DMS53 treated with DMSO at 0.1 percent for 48 hours (cell line): ENCODE data around the gene CD53.
"Not testable (repeated sequence)": the region's sequence is repeated elsewhere in the genome, so short reads cannot be mapped to it uniquely, and the experiment has no call there.

Source experiments
- DNase-seq: peaks from one replicate; lab custom pipeline; 2025; ENCODE audit not compliant: unreplicated experiment; lab: John Stamatoyannopoulos, UW

CD53 gene

DNA sequence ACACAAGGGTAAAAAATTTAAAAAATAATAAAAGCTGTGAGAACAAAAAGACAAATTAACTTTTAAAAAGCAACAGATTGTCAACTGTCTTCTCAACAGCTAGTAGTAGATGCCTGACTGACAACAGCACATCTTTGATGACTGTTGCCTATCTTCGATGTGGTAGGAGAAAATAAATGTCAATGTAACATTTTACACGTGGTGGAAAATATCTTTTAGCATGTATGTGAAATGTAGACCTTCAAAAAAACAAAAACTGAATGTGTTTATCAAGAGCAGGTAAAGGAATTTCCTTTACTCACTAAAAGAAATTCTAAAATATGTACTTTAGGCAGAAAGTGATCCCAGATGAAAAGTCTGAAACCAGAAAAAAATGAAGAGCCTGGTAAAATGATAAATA lies 42.9 kb downstream of the CD53 start:
- no peak for DNase-seq

DNA sequence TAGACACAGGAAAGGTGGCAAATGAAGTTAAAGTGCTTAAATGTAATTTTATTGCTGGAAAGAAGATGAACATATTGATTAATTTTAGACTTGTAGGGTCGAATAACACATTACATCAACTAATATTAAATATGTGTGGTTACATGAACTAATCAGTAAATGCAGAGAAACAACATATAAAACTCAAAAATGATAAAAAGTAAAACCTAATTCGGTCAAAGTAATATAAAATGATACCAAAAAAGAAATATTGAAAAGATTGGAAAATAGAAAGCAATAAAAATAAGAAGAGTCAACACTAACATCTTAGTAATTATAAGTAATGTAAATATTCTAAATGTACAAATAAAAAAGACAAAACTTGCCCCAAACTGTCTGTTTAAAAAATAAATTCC lies 43.3 kb downstream of the CD53 start:
- no peak for DNase-seq

- DNase-seq, result peak; percentile 30
These were observed 43.8 kb downstream of the CD53 start for GRCh38 chr1:110916669-110917306.

GRCh38 chr1:110918016-110918415 lies 45.1 kb downstream of the CD53 start:
- no peak for DNase-seq

DNA sequence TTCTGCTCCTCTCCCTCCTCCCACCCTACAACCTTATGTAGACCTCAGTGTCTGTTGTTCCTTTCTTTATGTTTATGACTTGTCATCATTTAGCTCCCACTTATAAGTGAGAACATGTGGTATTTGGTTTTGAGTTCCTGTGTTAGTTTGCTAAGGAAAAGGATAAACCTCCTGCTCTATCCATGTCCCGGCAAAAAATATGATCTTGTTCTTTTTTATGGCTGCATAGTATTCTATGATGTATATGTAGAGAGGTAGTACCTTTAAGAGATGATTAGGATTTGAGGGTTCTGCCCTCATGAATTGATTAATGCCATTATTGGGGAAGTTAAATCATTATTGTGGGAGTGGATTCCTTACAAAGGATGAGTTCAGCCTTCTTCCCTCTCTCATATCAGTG lies 49.0 kb downstream of the CD53 start:
- DNase-seq, result no peak

DNA sequence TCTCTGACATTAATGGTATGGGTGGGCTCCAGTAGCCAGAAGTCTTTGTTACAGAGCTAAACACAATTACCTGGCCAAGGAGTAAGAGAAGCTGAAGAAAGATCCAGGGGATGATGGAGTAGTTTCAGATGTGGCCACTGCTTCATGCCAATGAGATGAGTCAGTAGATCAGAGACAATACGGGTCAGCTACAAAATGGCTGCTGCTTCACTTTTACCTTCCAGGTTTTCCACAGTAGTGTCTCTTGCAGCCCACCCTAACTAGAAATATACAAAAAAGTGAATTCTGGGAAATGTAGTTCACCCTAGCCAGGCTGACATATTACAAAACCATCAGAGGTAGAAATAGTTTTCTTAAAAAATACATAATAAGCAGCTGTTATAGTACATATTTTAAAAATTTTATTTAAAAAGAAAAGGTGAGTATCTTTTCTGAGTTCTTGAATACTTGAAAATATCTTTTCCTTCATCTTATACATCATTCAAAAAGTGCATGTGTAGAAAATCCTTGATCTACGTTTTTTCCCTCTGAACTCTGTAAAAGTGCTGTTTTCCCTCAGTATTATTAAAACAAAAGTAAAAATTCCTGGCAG lies 54.6 kb downstream of the CD53 start:
- no peak for DNase-seq

DNA sequence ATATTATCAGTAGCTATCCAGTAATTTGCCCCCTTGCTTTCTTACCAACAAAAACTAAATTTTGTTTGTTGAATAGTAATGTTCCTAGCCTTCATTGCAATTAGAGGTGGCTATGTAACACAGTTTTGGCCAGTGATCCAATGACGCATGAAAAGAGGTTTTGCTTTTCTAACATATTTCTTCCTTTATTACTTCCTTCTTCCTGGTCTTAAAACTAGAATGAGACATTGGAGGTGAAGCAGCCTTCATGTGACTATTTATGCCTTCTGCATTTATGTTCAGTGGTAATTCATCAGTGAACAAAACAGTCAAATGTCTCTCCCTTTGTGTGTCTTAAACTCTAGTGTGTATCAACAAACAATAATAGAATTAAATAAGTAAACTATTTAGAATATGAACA lies 55.2 kb downstream of the CD53 start:
- no peak for DNase-seq

DNA sequence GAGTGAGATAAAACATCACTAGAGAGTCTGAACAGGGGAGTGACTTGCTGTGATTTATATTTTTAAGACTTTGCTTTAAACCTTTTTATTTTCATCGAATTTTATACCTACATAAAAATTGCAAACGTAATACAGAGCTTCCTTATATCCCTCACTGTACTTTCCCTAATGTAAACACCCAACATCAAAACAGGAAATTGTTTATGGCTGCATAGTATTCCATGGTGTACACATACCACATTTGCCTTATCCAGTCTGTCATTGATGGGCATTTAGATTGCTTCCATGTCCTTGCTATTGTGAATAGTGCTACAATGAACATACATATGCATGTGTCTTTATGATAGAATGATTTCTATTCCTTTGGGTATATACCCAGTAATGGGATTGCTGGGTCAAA lies 56.0 kb downstream of the CD53 start:
- no peak for DNase-seq

DNA sequence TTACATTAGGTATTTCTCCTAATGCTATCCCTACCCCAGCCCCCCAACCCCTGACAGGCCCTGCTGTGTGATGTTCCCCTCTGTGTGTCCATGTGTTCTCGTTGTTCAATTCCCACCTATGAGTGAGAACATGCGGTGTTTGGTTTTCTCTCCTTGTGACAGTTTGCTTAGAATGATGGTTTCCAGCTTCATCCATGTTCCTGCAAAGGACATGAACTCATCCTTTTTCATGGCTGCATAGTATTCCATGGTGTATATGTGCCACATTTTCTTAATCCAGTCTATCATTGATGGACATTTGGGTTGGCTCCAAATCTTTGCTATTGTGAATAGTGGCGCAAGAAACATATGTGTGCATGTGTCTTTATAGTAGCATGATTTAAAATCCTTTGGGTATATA lies 58.1 kb downstream of the CD53 start:
- DNase-seq, result not testable (repeated sequence)

- no peak for DNase-seq
These were observed 63.6 kb downstream of the CD53 start for GRCh38 chr1:110936567-110936966.

- no peak for DNase-seq
These were observed 71.9 kb downstream of the CD53 start for GRCh38 chr1:110944806-110945205.

DNA sequence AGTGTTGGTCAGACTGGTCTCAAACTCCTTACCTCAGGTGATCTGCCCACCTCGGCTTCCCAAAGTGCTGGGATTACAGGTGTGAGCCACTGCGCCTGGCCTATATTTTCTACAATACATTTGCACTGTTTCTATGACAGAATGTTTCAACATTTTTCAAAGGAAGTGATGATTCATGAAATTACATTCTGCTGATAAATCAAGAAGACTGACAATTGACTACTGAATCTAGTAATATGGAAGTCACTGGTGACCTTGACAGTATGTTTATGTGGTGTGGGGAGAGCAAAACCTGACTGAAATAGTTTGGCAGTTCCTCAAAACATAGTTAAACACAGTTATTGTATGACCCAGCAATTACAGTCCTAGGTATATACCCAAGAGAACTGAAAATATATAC lies 72.7 kb downstream of the CD53 start:
- DNase-seq, result no peak

DNA sequence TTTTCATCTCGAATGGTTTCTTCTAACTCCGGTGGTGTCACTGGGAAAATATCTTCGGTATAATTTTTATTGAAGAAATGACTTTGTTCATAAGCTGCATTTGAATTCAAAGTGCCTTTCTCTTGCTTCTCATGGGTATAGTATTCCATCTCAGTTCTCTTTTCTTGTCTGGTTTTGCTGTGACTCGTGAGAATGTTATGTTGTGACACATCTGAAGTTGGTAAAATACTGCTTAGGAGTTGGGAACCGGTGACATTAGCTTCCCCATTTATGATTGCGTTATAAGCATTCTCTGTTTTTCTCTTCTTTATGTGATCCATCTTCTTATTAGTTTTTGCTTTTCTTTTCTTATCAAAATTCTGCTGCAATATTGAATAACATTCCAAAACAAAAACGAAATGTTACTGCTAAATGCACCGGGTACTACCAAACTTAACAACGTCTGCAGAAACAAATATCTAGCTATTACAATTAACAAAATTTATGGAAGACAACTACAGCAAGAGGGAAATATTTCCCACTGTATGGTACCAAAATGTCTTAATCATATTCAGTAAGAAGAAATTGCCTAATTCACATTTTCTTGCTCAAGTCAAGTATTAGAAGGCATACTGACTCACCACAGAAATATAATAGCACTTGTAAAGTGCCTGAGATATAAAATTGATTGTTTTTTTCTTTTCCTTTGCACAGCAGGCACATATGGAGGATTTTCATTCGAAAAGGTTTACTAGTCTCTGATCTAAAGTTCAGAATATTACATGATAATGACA lies 75.3 kb downstream of the CD53 start:
- DNase-seq, result no peak
